HG02884 (cell line): ENCODE results near the gene PTOV1.
"Not testable (repeated sequence)": the region's sequence is repeated elsewhere in the genome, so short reads cannot be mapped to it uniquely, and the experiment has no call there.

ENCODE experiments used
- ATAC-seq: cut with Tn5 transposase; IDR thresholded peaks from one replicate; pipeline ENCODE4 v1.9.1; 2021; ENCODE audit warnings: mild to moderate bottlenecking, moderate library complexity; ENCODE audit not compliant: unreplicated experiment

Gene PTOV1

DNA sequence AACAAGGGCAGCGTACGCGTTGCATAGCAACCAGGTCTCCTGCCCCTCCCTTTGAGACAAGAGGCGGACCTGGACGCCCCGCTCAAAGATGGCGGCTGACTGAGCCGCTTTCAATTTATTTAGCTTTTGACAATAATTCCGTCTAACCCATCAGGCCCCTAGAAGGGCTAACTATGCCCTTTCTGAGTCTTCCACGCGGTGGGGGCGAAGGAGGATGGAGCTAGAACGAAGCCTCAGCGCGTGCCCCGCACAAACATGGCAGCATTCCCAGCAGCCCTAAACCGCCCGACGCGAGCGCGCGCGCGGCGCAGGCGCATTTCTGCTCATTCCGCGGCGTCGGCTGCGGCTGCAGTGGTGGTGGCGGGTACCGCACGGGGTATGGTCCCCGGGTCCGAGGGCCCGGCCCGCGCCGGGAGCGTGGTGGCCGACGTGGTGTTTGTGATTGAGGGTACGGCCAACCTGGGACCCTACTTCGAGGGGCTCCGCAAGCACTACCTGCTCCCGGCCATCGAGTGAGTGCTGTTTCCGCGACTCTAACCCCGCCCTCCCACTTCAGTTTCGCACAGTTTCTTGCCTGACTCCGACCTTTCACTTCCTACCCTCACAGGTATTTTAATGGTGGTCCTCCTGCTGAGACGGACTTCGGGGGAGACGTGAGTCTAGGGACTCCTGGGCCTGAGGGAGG, 32.9 kb upstream of the PTOV1 start, which contains the start of gene MED25:
Gene MED25, plus strand, starts transcription at position 326 of the 685 bp plus-strand sequence. Its CDS starts 53 bp downstream, at position 379.
- ATAC-seq, result peak; percentile 49

DNA sequence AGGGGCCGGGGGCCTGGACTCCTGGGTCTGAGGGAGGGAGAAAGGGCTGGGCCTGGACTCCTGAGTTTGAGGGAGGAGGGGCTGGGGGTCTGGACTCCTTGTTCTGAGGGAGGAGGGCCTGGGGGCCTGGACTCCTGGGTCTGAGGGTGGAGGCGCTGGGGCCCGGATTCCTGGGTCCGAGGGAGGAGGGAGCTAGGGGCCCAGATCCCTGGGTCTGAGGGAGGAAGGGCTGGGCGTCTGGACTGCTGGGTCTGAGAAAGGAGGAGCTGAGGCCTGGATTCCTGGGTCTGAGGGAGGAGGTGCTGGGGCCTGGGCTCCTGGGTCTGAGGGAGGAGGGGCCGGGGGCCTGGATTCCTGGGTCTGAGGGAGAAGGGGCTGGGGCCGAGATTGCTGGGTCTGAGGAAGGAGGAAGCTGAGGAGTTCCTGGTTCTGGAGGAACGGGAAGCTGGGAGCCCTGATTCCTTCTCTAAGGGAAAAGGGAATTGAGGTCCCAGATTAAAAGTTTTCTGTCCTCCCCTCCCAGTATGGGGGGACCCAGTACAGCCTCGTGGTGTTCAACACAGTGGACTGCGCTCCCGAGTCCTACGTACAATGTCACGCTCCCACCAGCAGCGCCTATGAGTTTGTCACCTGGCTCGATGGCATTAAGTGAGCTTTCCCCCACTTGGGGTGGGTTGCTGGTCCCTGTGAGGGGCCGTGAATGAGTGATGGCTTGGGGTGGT, 32.1 kb upstream of the PTOV1 start:
- ATAC-seq, result no peak

DNA sequence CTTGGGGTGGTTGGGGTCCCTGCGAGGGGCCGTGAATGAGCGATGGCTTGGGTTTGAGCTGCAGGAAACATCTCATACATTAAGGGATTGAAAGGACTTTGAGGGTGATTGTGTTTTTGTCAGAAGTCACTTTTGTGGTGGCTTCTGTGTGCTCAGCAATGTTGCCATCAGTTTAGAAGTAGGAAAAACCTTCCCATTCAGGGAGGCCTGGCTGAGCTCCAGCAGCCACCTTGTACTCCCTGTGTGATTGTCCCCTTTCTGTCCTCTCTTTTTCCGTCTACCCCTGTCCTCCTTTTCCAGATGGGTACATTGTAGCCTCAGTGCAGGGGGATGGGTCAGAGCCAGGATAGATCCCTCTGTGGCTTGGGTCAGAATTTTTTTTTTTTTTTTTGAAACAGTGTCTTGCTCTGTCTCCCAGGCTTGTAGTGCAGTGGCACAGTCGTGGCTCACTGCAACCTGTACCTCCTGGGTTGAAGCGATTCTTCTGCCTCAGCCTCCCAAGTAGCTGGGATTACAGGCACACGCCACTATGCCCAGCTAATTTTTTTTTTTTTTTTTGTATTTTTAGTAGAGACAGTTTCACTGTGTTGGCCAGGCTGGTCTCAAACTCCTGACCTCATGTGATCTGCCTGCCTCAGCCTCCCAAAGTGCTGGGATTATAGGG, 31.4 kb upstream of the PTOV1 start:
- ATAC-seq, result not testable (repeated sequence)

DNA sequence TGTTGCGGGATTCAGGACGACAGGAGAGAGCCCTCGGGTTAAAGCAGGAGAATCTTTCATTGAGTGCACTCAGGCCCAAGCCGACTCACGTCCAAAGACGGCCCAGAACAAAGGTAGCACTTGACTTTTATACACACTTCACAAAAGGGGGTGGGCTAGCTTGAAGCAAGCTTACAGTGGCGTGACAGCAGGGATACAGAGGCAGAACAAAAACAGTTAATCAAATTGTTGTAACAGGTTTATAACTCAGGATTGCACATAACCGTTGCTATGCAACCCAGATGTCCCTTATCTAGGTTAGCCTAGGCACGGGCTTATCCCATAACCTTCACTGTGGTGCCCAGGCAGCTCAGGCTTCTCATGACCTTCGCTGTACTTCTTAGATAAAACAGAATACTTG, 30.8 kb upstream of the PTOV1 start:
- no peak for ATAC-seq

- ATAC-seq, result no peak
These were observed 27.5 kb upstream of the PTOV1 start for GRCh38 chr19:49823472-49823871.

DNA sequence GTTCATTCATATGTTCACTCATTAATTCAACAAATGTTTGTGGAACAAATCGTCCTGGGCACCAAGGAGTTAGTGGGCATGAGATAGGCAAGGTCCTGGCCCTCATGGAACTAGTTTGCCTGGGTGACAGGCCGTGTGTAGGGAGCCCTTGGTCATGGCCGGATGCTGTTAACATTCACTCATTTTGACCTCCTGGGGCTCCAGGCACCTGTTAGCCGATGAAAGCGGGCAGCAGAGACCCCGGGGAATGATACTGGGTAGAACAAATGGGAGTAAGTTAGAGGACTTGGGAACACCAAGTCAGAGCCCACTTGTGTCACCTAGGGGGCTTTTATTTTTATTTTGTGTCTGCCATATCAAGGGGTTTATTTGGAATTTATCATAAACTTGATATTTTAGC, 26.3 kb upstream of the PTOV1 start:
- no peak for ATAC-seq

- ATAC-seq, result no peak
These were observed 23.9 kb upstream of the PTOV1 start for GRCh38 chr19:49827034-49827433.

GRCh38 chr19:49829200-49829599, 21.8 kb upstream of the PTOV1 start:
- ATAC-seq, result no peak

- no peak for ATAC-seq
These were observed 21.2 kb upstream of the PTOV1 start for GRCh38 chr19:49829721-49830120.

GRCh38 chr19:49830766-49831165, 20.2 kb upstream of the PTOV1 start:
- ATAC-seq, result no peak

GRCh38 chr19:49831592-49831991, 19.4 kb upstream of the PTOV1 start:
- ATAC-seq, result no peak

DNA sequence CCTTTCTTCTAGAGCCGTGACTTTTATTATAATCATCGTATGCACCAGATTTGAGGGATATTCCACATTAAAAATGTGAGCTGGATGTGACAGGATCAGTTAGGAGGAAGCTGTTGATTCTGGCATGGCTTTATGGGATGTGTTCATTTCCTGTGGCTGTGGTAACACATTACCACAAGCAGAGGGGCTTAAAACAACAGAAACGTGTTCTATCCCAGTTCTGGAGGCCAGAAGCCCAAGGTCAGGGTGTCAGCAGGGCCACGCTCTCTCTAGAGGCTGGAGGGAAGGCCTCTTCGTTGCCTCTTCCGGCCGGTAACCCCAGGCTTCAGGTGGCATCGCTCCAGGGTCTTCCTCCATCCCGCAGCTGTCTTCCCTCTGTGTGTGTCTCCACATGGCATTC, 18.4 kb upstream of the PTOV1 start:
- no peak for ATAC-seq

DNA sequence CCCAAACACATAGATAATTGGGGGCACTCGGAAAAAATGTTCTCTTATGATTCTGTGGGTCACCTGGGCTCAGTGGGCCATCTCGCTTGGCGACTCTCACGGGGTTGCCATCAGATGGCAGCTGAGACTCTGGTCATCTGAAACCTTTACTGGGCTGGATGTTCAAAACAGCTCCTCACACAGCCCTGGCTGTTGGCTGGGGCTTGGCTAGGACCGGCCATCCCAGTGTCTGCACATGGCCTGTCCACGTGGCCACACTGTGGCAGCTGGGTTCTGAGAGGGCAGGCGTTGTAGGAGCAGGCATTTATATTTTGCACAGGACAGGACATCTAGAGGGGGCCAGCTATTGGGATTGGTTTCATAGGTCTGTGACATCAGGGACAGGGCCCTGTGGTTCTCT, 17.4 kb upstream of the PTOV1 start:
- ATAC-seq, result no peak

DNA sequence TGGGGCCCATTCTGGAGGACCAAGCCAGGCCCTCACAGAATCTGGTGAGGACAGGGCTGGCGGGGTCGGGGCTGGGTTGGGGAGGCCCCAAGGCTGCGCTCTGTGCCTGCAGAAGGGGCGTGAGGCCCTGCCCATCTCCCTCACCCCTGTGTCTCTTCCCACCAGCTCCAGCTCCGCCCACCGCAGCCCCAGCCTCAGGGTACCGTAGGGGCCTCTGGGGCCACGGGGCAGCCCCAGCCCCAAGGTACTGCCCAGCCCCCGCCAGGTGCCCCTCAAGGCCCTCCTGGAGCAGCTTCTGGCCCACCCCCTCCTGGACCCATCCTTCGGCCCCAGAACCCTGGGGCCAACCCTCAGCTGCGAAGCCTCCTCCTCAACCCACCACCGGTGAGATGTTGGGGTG, 15.4 kb upstream of the PTOV1 start:
- no peak for ATAC-seq

- ATAC-seq, result no peak
These were observed 14.6 kb upstream of the PTOV1 start for GRCh38 chr19:49836176-49837008.

- no peak for ATAC-seq
These were observed 14.0 kb upstream of the PTOV1 start for GRCh38 chr19:49837009-49837310.

- no peak for ATAC-seq
These were observed 13.5 kb upstream of the PTOV1 start for GRCh38 chr19:49837425-49837824.

GRCh38 chr19:49838885-49839588, 11.9 kb upstream of the PTOV1 start:
- ATAC-seq, result no peak

DNA sequence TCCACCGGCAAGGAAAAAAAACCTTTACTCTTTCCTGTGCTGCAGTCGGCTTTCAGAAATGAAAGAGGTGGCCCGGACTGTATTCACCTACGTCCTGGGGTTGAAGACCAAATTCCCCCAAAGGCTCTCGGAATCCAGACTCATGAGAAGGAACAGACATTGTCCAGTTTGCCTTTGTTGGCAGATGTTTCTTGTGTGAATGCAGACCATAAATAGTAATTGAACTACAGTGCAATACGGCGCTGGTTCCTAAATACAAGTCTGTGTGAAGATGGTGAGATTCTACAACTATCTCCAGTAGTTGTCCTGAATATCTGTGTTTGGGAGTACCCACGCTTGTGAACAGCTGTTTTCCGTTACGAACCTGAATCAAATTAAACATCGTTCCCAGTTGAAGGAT, 11.2 kb upstream of the PTOV1 start:
- ATAC-seq, result no peak

DNA sequence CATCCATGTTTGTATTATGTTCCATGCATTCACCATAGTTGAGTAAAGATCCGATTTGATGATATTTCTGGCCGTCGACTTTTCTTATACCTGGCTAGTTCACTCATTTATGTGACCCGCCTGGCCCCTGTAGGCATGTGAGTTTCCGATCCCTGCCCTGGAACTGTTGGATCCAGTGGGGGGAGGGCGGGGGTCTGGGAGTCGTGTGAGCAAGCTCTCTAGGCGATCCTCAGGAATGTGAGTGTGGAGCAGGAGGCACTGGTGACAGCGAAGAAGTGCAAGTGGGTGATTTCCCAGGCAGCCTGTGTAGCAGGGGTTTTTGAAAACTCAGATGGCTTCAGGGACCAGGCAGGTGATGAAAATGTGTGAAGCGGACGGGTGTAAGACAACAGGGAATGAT, 10.6 kb upstream of the PTOV1 start:
- no peak for ATAC-seq
